Activated CD4-positive, alpha-beta T cell treated with anti-CD3 and anti-CD28 coated beads for 36 hours (primary cell): ENCODE results near the gene SLC29A3. TPM values are rescaled to one million over a fixed set of nuclear protein-coding genes. Genes with fewer than 3 reads are reported as not detected.
"Not testable (repeated sequence)": the region's sequence is repeated elsewhere in the genome, so short reads cannot be mapped to it uniquely, and the experiment has no call there.

Source experiments
- ATAC-seq: fragments of 200-7000 bp; cut with Tn5 transposase; one replicate; pipeline ENCODE4 v1.10.0; 2021; ENCODE audit warnings: mild to moderate bottlenecking, moderate library complexity
- CTCF ChIA-PET: fragments of 350-600 bp; sonication (Branson Sonifier 250); formaldehyde crosslinking; loops from one replicate; lab custom pipeline; 2021; ENCODE audit warnings: antibody characterized with exemption; lab: Charles Lee
- POLR2A ChIA-PET: fragments of 350-600 bp; sonication (Branson Sonifier 250); formaldehyde crosslinking; loops from one replicate; lab custom pipeline; 2021; ENCODE audit warnings: antibody characterized with exemption, inconsistent platforms; lab: Charles Lee
- DNase-seq: peaks from one replicate; pipeline ENCODE4 v3.0.0-alpha.2; 2020
- H3K27ac Mint-ChIP-seq: one replicate; pipeline ENCODE4 v1.8.0; 2021; ENCODE audit warnings: mixed read lengths
- H3K27me3 Mint-ChIP-seq: one replicate; pipeline ENCODE4 v1.8.0; 2021; ENCODE audit warnings: mixed read lengths
- H3K36me3 Mint-ChIP-seq: one replicate; pipeline ENCODE4 v1.8.0; 2021; ENCODE audit warnings: low read depth, mixed read lengths
- H3K4me1 Mint-ChIP-seq: one replicate; pipeline ENCODE4 v1.8.0; 2021; ENCODE audit warnings: mixed read lengths
- H3K4me3 Mint-ChIP-seq: one replicate; pipeline ENCODE4 v1.8.0; 2021; ENCODE audit warnings: mild to moderate bottlenecking, moderate library complexity, mixed read lengths
- H3K9me3 Mint-ChIP-seq: one replicate; pipeline ENCODE4 v1.8.0; 2021; ENCODE audit warnings: low read depth, mixed read lengths
- intact Hi-C, 2 experiments: fragments of 100-400 bp; cut with DNase I in 1 of 2; cut with micrococcal nuclease in 1 of 2; formaldehyde crosslinking; loops; one replicate each; pipeline versions ENCODE4 v1.14.2 to v1.15.1; 2022 to 2024; cut with DNase I, micrococcal nuclease
- total RNA-seq, 2 experiments: library from RNA; stranded (reverse); gene quantifications; one replicate each; pipeline ENCODE4 v1.2.3, GENCODE V29; 2021

SLC29A3 gene
- total RNA-seq, 2 experiments from 2014 or later = 2.4 to 2.6 TPM

- Mint-ChIP-seq H3K4me1 (no peaks in the 10 kb centered on the region), H3K27me3 (no peaks in the 10 kb centered on the region), H3K9me3 (no peaks in the 10 kb centered on the region), H3K27ac (no peak overlapping the region), H3K4me3 (no peak overlapping the region), H3K36me3 (peaks cover 3% of the 10 kb centered on the region)
- ChIA-PET POLR2A (interaction anchor here (0.8 kb wide), 1 partner anchor 556 kb away, joined by 3 read pairs; no protein-coding TSS in a partner anchor), CTCF (interaction anchor here (0.9 to 1.1 kb wide), 2 partner anchors 8 to 26 kb away, joined by 4 read pairs; no protein-coding TSS in a partner anchor)
- ATAC-seq = no peak
- DNase-seq = no peak
- intact Hi-C loops = no loop called here
Observed at GRCh38 chr10:71351087-71351486, 32.0 kb downstream of the SLC29A3 start.

- Mint-ChIP-seq H3K4me1 (no peaks in the 10 kb centered on the region), H3K27ac (no peak overlapping the region), H3K27me3 (no peaks in the 10 kb centered on the region), H3K36me3 (peaks cover 3% of the 10 kb centered on the region), H3K4me3 (no peak overlapping the region), H3K9me3 (no peaks in the 10 kb centered on the region)
- ChIA-PET POLR2A (no interaction called here), CTCF (interaction anchor here (0.9 kb wide), 2 partner anchors 25 to 28 kb away, joined by 3 to 4 read pairs; no protein-coding TSS in a partner anchor)
- DNase-seq (no peak), ATAC-seq (no peak)
- intact Hi-C loops = no loop called here
Observed at GRCh38 chr10:71351628-71352319, 32.7 kb downstream of the SLC29A3 start.

GRCh38 chr10:71353639-71354038, 34.6 kb downstream of the SLC29A3 start:
- Mint-ChIP-seq H3K4me1 (no peaks in the 10 kb centered on the region), H3K4me3 (no peak overlapping the region), H3K27ac (no peak overlapping the region), H3K9me3 (no peaks in the 10 kb centered on the region), H3K36me3 (peaks cover 3% of the 10 kb centered on the region), H3K27me3 (no peaks in the 10 kb centered on the region)
- ATAC-seq (no peak), DNase-seq (no peak)
- ChIA-PET CTCF (interaction anchor here (0.7 kb wide), 1 partner anchor 313 kb away, joined by 3 read pairs; no protein-coding TSS in a partner anchor), POLR2A (no interaction called here)
- intact Hi-C loops = no loop called here

DNA sequence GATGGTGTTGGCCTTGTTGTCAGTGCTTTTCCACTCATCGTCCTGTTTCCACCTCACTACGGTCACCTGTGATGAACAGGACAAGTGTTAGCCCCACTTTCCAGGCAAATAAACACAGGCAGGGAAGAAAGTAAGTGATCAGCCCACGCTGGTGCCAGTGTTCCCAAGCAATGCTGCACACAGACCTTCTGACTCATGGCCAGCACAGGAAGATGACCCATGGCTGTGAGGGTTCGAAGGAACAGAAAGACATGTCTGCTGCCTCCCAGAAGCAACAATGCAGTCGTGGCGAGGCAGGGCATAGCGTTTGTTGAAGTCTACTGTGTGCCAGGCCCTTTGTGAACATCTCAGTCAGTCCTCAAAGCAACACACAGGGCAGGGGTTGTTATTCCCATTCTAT, 35.7 kb downstream of the SLC29A3 start:
- Mint-ChIP-seq H3K4me3 (no peak overlapping the region), H3K36me3 (peaks cover 8% of the 10 kb centered on the region), H3K4me1 (no peaks in the 10 kb centered on the region), H3K9me3 (no peaks in the 10 kb centered on the region), H3K27ac (no peak overlapping the region), H3K27me3 (no peaks in the 10 kb centered on the region)
- ATAC-seq (no peak), DNase-seq (no peak)
- ChIA-PET CTCF (no interaction called here), POLR2A (no interaction called here)
- intact Hi-C loops = no loop called here

DNA sequence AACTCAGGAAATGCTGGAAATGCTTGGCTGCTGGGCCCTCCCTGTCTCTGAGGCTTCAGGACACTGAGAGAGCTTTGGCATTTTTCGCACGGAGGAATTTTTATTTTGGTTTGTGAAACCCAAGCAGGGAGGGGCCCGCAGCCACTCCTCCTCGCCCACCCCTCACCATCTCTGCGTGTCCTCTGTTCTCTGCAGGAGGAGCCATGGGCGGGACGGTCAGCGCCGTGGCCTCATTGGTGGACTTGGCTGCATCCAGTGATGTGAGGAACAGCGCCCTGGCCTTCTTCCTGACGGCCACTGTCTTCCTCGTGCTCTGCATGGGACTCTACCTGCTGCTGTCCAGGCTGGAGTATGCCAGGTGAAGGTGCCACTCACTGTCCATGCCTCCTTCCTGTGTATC, 36.8 kb downstream of the SLC29A3 start:
- no peaks in the 10 kb centered on the region for H3K27me3 Mint-ChIP-seq
- POLR2A ChIA-PET = no interaction called here
- H3K4me1 Mint-ChIP-seq = no peaks in the 10 kb centered on the region
- no peaks in the 10 kb centered on the region for H3K9me3 Mint-ChIP-seq
- DNase-seq (no peak), ATAC-seq (no peak)
- intact Hi-C loops = no loop called here
- CTCF ChIA-PET = interaction anchor here (0.6 kb wide), 1 partner anchor 11 kb away, joined by 4 read pairs; no protein-coding TSS in a partner anchor
- H3K27ac Mint-ChIP-seq = no peak overlapping the region
- peaks cover 9% of the 10 kb centered on the region for H3K36me3 Mint-ChIP-seq
- no peak overlapping the region for H3K4me3 Mint-ChIP-seq

- Mint-ChIP-seq H3K36me3 (peaks cover 11% of the 10 kb centered on the region), H3K4me3 (no peak overlapping the region), H3K27ac (no peak overlapping the region), H3K9me3 (no peaks in the 10 kb centered on the region), H3K4me1 (no peaks in the 10 kb centered on the region), H3K27me3 (no peaks in the 10 kb centered on the region)
- CTCF ChIA-PET = interaction anchor here (1.4 kb wide), 1 partner anchor 17 kb away, joined by 7 read pairs; no protein-coding TSS in a partner anchor
- DNase-seq (no peak), ATAC-seq (no peak)
- POLR2A ChIA-PET = no interaction called here
- intact Hi-C loops = no loop called here
Observed at GRCh38 chr10:71357792-71358265, 38.8 kb downstream of the SLC29A3 start.

DNA sequence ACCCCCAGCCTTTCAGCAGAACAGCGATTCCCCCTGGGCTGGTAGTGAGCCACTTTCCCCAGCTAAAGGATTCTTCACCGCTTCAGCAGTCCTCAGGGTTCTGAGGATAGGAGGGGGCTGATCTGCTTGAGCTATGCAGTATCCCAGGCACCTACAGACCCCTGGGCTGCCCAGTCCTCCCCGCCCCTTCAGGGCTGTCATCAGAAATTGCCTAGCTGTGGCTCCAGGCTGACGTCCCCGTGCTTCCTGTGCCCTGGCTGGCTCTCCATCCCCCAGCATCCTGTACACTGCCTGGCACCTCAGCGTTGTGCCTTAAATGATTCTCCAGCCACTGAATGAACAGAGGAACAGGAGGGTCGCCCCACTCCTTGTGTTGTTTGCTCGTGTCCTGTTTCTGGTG, 39.2 kb downstream of the SLC29A3 start:
- Mint-ChIP-seq H3K4me1 (no peaks in the 10 kb centered on the region), H3K36me3 (peaks cover 11% of the 10 kb centered on the region), H3K9me3 (no peaks in the 10 kb centered on the region), H3K27ac (no peak overlapping the region), H3K27me3 (no peaks in the 10 kb centered on the region), H3K4me3 (no peak overlapping the region)
- DNase-seq (no peak), ATAC-seq (no peak)
- ChIA-PET POLR2A (no interaction called here), CTCF (interaction anchor here (1.4 kb wide), 1 partner anchor 17 kb away, joined by 7 read pairs; no protein-coding TSS in a partner anchor)
- intact Hi-C loops = no loop called here

DNA sequence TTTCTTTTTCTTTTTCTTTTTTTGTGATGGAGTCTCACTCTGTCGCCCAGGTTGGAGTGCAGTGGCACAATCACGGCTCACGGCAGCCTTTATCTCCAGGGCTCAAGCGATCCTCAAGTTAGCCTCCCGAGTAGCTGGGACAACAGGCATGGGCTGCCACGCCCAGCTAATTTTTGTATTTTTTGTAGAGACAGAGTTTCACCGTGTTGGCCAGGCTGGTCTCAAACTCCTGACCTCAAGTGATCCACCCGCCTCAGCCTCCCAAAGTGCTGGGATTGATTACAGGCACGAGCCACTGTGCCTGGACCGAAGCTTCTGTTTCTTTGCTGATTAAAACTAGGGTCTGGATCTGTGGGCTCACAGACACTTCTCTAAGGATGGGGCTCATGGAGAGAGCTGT, 39.8 kb downstream of the SLC29A3 start:
- ATAC-seq, H3K27ac Mint-ChIP-seq, DNase-seq, H3K9me3 Mint-ChIP-seq, H3K36me3 Mint-ChIP-seq, POLR2A ChIA-PET, intact Hi-C loops, H3K27me3 Mint-ChIP-seq, H3K4me1 Mint-ChIP-seq, H3K4me3 Mint-ChIP-seq: not testable (repeated sequence)
- CTCF ChIA-PET = interaction anchor here (1.0 to 1.4 kb wide), 2 partner anchors 9 to 16 kb away, joined by 4 to 7 read pairs; no protein-coding TSS in a partner anchor

DNA sequence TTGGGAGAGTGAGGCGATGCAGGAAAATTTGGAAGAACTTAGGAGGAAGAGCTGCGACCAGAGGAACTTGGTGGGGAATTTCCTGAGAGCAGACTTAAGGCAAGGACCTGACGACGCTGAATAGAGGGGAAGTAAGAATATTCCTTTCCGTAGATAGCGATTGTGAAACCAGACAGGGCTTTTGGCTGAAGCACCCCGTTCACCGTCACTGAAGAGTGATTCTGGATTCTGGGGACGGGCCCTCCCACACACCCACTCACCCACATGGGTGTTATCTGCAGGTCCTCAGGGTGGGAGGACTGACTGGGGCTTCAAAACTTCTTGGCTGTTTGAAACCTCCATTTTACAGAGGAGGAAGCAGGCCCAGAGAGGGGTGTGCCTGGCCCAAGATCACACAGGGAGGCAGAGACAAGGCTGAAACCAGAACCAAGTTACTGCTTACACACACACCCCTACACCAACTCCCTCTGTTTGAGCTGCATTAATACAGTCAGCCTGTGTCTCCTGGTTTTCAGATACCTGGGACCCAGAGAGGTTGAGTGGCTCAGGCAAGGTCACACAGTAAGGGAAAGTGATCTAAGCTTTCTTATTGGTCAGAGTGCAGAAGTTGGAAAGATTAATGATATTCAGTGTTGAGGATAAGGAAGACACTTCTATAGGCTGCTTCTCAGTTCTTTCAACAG, 40.4 kb downstream of the SLC29A3 start:
- ChIA-PET POLR2A (no interaction called here), CTCF (interaction anchor here (0.6 to 1.0 kb wide), 2 partner anchors 9 to 35 kb away, joined by 3 to 4 read pairs; no protein-coding TSS in a partner anchor)
- Mint-ChIP-seq H3K27ac (no peak overlapping the region), H3K27me3 (no peaks in the 10 kb centered on the region), H3K36me3 (peaks cover 9% of the 10 kb centered on the region), H3K4me3 (no peak overlapping the region), H3K9me3 (no peaks in the 10 kb centered on the region), H3K4me1 (no peaks in the 10 kb centered on the region)
- ATAC-seq (no peak), DNase-seq (no peak)
- intact Hi-C loops = no loop called here

DNA sequence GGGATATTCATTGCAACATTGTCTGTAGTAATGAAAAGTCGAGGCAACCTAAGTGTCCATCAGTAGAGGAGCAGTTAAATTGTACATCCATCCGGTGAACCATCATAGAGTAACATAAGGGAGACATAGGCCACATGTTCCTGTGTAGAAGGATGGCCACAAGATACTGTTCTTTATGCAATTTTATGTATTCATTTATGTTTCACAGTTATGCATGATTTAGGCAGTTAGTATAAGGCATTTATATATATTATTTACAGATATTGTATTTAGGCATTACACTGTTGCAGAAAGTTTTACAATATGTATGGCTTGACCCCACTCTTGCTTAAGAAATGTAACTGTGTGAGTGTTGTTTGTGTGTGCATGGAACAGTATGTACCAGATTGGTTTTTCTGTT, 41.7 kb downstream of the SLC29A3 start:
- POLR2A ChIA-PET = no interaction called here
- intact Hi-C loops = no loop called here
- Mint-ChIP-seq H3K4me3 (no peak overlapping the region), H3K27ac (no peak overlapping the region), H3K27me3 (no peaks in the 10 kb centered on the region), H3K4me1 (peaks cover 2% of the 10 kb centered on the region), H3K36me3 (peaks cover 8% of the 10 kb centered on the region), H3K9me3 (no peaks in the 10 kb centered on the region)
- ATAC-seq = no peak
- CTCF ChIA-PET = no interaction called here
- DNase-seq = no peak

- intact Hi-C loops = no loop called here
- POLR2A ChIA-PET = no interaction called here
- CTCF ChIA-PET = no interaction called here
Observed at GRCh38 chr10:71361581-71361980, 42.5 kb downstream of the SLC29A3 start.

More at GRCh38 chr10:71361581-71361980, 42.5 kb downstream of the SLC29A3 start:
- H3K27me3 Mint-ChIP-seq = no peaks in the 10 kb centered on the region
- ATAC-seq (no peak), DNase-seq (no peak)
- peaks cover 2% of the 10 kb centered on the region for H3K4me1 Mint-ChIP-seq
- H3K27ac Mint-ChIP-seq = no peak overlapping the region
- H3K4me3 Mint-ChIP-seq = no peak overlapping the region
- peaks cover 8% of the 10 kb centered on the region for H3K36me3 Mint-ChIP-seq
- H3K9me3 Mint-ChIP-seq = no peaks in the 10 kb centered on the region
